Lower leg skin (tissue), 3 donors: ENCODE measurements around the gene LYST.
"Not testable (repeated sequence)": the region's sequence is repeated elsewhere in the genome, so short reads cannot be mapped to it uniquely, and the experiment has no call there.

ENCODE experiments used
- POLR2A ChIP-seq, 2 donors: fragments of 450-650 bp; IDR thresholded peaks; one replicate each; pipeline ENCODE4 v1.6.1; 2016 to 2017; ENCODE audit warnings: antibody characterized with exemption in 2 of 2, mild to moderate bottlenecking in 1 of 2, moderate library complexity in 1 of 2
- TF ChIP-seq, protein P1 (sequence below), 3 donors: fragments of 450-650 bp; IDR thresholded peaks; one replicate each; pipeline ENCODE4 v1.5.1; 2016; ENCODE audit warnings: antibody characterized with exemption in 3 of 3, mild to moderate bottlenecking in 3 of 3, moderate library complexity in 2 of 3

DNA sequence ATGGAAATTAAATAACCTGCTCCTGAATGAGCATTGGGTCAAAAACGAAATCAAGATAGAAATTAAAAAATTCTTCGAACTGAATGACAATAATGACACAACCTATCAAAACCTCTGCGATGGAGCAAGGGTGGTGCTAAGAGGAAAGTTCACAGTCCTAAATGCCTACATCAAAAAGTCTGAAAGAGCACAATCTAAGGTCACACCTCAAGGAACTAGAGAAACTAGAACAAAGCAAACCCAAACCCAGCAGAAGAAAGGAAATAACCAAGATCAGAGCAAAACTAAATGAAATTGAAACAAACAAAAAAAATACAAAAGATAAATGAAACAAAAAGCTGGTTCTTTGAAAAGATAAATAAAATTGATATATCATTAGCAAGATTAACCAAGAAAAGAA is 18.5 kb downstream of the LYST start:
- not testable (repeated sequence) for TF ChIP-seq POLR2A (IDR thresholded peaks at IDR 0.05)
- TF ChIP-seq, protein P1, sequence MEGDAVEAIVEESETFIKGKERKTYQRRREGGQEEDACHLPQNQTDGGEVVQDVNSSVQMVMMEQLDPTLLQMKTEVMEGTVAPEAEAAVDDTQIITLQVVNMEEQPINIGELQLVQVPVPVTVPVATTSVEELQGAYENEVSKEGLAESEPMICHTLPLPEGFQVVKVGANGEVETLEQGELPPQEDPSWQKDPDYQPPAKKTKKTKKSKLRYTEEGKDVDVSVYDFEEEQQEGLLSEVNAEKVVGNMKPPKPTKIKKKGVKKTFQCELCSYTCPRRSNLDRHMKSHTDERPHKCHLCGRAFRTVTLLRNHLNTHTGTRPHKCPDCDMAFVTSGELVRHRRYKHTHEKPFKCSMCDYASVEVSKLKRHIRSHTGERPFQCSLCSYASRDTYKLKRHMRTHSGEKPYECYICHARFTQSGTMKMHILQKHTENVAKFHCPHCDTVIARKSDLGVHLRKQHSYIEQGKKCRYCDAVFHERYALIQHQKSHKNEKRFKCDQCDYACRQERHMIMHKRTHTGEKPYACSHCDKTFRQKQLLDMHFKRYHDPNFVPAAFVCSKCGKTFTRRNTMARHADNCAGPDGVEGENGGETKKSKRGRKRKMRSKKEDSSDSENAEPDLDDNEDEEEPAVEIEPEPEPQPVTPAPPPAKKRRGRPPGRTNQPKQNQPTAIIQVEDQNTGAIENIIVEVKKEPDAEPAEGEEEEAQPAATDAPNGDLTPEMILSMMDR (IDR thresholded peaks at IDR 0.05): not testable (repeated sequence)
